Loucy (cell line): ENCODE measurements around the gene PPIC.

Source experiments
- EZH2phosphoT487 ChIP-seq: fragments of 200-600 bp; IDR thresholded peaks from 2 replicates; pipeline ENCODE4 v1.6.1; 2018; ENCODE audit warnings: antibody characterized with exemption, mild to moderate bottlenecking, moderate library complexity, borderline replicate concordance
- TF ChIP-seq, protein P1 (sequence below): fragments of 200-600 bp; sonication (generic); conservative IDR thresholded peaks from 2 replicates; pipeline ENCODE4 v1.5.1; 2014; ENCODE audit warnings: mild to moderate bottlenecking, antibody characterized with exemption, low read length

DNA sequence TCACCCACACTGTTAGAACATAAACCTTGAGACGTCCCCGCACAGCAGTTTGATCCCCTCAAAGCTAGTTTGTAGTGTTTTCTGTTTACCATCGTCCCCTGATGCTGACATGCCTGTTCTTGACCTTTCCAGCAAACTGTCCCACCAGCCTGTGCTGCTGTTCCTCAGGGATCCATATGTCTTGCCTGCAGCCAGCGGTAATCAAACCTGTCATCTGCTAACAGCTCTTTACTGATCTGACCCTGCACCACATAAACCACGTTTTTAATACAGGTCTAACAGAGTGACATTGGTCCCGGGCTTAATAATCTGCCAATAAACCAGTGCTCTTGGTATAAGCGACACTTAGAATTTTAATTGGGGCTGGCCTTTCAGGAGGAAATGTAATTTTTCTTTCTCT, 34.7 kb downstream of the PPIC start:
- TF ChIP-seq EZH2phosphoT487 = no peak
- TF ChIP-seq, protein P1, sequence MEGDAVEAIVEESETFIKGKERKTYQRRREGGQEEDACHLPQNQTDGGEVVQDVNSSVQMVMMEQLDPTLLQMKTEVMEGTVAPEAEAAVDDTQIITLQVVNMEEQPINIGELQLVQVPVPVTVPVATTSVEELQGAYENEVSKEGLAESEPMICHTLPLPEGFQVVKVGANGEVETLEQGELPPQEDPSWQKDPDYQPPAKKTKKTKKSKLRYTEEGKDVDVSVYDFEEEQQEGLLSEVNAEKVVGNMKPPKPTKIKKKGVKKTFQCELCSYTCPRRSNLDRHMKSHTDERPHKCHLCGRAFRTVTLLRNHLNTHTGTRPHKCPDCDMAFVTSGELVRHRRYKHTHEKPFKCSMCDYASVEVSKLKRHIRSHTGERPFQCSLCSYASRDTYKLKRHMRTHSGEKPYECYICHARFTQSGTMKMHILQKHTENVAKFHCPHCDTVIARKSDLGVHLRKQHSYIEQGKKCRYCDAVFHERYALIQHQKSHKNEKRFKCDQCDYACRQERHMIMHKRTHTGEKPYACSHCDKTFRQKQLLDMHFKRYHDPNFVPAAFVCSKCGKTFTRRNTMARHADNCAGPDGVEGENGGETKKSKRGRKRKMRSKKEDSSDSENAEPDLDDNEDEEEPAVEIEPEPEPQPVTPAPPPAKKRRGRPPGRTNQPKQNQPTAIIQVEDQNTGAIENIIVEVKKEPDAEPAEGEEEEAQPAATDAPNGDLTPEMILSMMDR = no peak
